ENCODE measurements around the gene ZNF286A.

DNA sequence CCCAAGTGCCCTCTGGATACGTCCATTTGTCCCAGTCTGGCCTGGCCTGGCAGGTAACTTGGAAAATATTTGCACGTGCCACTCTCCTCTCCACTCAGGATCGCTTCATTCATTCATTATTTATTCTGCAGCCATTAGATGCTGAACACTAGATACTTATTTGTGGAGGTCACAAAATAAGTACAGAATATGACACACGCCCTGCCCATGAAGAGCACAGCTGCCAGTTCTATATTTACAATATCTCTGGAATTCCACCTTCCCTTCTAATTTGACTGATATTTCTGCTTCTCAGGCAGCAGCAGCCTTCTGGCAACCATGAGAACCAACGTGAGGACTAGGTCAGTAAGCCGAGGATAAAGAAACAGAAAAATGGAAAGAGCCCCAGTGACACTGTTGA lies 36.4 kb upstream of the ZNF286A start:
- no peak for TF ChIP-seq POLR2A (IDR thresholded peaks at IDR 0.05)
- TF ChIP-seq, protein P1, sequence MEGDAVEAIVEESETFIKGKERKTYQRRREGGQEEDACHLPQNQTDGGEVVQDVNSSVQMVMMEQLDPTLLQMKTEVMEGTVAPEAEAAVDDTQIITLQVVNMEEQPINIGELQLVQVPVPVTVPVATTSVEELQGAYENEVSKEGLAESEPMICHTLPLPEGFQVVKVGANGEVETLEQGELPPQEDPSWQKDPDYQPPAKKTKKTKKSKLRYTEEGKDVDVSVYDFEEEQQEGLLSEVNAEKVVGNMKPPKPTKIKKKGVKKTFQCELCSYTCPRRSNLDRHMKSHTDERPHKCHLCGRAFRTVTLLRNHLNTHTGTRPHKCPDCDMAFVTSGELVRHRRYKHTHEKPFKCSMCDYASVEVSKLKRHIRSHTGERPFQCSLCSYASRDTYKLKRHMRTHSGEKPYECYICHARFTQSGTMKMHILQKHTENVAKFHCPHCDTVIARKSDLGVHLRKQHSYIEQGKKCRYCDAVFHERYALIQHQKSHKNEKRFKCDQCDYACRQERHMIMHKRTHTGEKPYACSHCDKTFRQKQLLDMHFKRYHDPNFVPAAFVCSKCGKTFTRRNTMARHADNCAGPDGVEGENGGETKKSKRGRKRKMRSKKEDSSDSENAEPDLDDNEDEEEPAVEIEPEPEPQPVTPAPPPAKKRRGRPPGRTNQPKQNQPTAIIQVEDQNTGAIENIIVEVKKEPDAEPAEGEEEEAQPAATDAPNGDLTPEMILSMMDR (IDR thresholded peaks at IDR 0.05) = no peak
